NCI-H1436 (cell line): Measurements from ENCODE around the gene SH3BP5.
A peak's percentile ranks its signal among the peaks of the same experiment; 100 is the strongest.

Source experiments
- DNase-seq: peaks from one replicate; lab custom pipeline; 2025; lab: John Stamatoyannopoulos, UW

Gene SH3BP5

GRCh38 chr3:15276028-15276724 is 56.2 kb downstream of the SH3BP5 start:
- no peak for DNase-seq

DNA sequence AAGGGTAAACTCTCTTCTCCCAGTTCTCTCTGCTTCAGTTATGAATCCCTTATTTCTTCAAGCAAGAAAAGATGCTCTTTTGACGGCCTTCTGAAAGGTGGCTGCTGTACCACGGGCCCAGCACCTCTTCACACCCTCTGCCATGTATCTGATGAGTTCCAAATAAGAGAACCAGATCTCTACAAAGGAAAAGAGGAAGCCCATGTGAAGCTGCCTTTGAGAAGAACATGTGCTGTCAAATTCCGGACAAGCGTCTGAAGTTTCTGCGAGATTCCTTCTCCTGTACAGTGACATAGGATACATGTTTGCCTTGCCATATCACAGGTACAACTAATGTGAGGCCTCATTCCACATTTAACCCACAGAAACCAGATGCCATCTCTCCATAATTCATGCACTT is 59.2 kb downstream of the SH3BP5 start:
- no peak for DNase-seq

DNA sequence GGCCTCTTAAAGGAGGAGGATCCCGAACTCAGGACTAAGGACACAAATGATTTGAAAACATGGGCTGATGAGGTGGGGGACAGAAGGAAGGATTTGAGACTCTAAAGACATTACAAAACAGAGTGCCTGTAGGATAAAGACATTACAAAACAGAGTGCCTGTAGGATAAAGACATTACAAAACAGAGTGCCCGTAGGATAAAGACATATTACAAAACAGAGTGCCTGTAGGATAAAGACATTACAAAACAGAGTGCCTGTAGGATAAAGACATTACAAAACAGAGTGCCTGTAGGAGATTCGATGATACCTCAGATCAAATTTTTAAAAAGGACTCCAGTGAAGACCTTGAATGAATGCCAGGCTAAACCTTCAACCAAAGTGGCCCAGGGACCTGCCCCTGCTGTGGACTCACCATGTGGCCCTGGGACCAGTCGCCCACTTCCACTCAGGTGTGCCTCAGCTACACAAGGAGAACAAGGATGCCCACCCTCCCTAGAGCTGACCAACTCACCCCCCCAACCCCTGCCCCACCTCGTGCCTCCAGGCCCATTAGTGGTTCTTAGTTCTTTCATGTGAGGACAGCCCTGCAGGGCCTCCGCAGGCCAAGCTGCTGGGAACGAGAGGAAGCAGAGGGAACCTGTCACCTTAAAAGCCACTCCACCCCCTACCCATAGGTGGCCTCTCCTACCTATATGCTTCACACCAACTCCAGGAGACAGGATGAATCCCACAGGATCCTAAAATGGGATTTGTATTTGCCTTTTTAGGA is 59.8 kb downstream of the SH3BP5 start:
- no peak for DNase-seq

GRCh38 chr3:15271785-15272381 is 60.5 kb downstream of the SH3BP5 start:
- no peak for DNase-seq

DNA sequence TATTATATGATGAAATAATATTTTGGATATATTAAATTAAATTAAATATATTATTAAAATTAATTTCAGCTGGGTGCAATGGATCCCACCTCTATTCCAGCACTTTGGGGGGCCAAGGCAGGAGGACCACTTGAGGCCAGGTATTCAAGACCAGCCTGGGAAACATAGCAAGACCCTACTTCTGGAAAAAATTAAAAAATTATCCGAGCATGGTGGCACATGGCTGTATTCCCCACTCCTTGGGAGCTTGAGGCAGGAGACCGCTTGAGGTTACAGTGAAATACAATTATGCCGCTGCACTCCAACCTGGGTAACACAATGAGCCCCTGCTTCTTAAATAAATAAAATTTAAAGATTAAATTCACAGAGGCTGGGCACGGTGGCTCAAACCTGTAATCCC is 61.4 kb downstream of the SH3BP5 start:
- no peak for DNase-seq

GRCh38 chr3:15269091-15269989 is 63.0 kb downstream of the SH3BP5 start:
- peak; percentile 17 for DNase-seq

- DNase-seq = peak; percentile 60
Measured at GRCh38 chr3:15268033-15268631, 64.3 kb downstream of the SH3BP5 start.

DNA sequence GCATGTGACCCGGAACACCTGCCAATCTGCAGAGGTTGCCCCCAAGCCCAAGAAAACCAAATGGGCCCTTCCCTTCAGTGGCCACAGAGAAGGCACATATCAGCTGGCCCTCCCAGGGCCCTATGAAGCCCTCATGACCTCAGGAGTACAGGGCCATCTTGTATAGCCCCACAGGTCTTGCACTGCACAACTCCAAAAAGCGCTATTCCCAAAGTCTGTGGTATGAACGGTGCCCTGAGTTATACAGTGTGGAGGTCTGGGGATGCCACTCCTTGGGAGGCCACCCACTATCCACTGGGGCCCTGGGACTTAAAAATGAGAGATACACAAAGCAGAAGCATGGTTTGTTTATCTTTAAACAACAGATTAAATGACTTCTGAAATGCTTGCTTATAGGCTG is 64.9 kb downstream of the SH3BP5 start:
- no peak for DNase-seq

DNA sequence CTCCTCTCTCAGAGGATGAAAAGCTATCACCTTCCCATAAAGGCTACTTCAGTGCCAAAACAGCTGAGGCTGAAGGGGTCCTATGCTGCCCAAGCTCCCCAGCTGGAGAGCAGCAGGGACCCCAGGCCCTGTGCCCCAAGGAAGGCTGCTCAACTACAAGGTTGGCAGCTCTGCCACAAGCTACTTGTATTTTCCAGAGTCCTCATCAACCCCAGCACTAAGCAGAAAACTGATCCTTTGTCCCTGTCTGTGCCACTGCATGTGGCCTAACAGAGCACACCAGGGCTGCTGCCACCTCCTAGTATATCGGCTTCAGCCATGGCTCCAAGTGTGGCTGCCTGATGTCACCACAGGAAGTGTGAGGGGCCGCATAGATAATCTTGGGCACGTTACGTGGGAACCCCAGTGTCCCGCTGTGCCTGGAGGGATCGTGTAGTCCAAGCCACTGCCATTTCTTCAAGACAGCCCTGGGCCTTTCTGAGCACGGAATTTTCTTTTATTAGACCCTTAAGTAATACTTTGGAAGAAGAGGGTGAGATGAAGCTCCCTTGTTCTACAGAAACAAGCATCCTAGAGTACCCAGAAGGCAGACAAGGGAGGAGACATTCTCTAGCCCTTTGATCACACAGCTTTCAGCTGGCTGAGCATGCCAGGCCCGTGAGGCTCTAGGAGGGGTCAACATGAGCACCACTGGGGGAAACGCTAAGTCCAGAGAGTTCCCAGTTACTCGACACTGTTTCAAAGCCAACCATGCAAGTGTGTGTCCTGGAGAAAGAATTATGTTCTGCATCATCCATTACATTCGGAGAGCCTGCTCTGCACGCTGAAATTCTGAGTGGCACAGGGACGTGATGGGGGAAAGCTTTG is 65.6 kb downstream of the SH3BP5 start:
- no peak for DNase-seq

DNA sequence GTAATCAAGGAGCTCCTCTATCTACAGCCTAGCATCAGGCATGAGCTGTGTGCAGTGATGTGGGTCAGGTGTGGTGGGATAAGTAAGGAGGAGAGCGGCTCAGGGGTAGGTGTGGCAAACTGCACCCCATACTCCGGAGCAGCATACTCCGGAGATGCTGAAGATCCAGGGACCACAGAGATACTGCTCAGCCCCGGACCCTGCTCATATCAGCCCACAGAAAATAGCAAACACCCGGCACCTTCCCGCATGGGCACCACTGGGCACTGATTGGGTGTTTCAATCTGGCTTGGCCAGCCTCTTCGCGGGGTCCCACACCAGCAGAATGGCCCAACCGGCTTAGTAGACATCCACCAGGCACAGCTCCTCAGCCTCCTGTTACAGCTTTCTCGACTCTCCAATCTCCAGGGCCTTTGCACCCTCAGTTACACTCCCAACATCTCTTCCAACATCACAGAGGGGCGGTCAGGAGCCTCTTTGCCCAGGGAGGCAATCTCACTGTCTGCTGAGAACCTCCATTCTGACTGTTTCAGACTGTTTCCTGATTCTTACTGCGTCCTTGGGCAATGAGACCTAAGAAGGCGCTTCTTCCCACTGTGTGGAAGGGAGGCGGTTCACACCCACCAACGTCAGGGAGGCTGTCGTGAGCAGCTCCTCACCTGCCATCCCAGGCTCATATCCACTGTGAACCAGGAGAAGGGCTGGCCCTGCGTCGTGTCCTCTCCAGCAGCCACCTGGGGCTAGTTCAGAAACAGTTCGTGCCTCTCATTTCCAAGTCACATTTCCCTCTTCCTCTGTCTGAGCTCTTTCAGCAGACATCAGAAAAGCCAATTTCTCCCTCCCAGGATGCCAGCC is 66.5 kb downstream of the SH3BP5 start:
- DNase-seq = no peak

DNA sequence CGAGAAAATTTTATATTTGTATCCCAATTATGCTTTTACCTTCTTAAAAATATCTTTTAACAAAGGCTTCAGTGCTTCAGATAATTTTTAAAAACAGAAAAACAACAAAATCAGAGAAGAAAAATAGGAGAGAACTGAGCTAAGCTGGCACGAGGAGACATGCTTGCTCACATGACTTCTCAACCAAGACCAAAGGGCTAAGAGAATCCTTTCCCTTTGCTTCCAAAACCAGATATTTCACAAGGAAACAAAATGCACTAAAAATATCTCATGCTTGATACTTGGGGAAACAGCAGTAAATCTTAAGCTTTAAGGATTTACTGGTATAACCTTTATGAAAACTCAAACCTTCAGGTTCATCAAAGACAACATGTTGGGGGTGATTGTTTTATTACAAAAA is 67.9 kb downstream of the SH3BP5 start:
- DNase-seq = no peak

DNA sequence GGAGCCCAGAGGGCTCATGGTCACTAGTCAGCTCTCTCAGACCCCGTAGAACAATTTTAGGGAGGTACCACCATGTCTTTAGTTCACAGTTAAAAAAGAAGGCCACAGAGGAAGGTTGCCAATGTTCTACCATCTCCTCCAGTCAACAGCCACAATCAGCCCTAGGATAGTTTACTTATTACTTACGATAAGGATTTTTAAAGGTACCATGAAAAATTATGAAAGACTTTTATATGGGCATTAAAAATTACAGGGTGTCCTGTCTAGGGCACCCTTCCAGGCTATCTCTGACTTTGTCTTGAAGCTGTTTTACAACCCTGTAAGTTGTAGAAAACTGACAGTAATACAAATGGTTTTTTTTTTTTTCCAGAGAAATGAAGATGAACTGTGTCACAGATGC is 68.5 kb downstream of the SH3BP5 start:
- no peak for DNase-seq

DNA sequence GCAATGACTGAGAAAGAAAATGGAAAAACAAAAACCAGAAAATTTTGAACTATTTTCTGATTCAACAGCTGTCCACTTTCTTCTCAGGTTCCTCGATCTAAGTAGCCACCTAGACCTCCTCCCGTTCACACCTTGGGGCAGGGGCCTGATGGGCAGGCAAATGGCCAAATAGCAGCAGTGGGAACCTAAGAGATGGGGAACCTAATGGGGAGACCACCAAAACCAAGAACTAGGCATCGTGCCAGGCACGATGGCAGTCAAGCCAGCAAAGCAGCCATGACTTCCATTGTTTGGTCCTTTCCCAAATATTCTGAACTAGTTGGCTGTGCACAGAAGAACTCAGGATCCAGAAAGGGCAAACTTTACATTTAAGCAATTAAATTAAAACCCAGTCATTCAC is 69.3 kb downstream of the SH3BP5 start:
- DNase-seq = no peak

- no peak for DNase-seq
Measured at GRCh38 chr3:15262021-15262420, 70.4 kb downstream of the SH3BP5 start.

DNA sequence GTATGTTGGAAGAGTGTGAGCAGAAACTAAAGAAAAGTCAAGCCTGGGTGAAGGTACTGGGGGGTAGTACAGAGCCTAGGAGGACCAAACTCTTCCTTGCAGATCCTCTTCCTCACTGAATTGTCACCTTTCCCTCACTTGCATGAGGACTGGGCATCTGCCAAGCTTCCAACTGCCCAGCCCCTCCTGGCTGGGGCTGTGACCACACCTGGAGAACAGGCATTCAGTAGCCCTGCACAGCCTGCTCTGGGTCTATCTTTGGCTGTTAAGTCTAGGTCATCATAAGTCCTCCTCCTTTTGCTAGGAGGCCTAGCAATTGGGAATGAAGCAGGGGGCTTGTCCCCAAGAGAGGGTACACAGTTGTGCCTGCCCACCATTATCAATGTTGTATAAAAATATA is 71.1 kb downstream of the SH3BP5 start:
- no peak for DNase-seq

DNA sequence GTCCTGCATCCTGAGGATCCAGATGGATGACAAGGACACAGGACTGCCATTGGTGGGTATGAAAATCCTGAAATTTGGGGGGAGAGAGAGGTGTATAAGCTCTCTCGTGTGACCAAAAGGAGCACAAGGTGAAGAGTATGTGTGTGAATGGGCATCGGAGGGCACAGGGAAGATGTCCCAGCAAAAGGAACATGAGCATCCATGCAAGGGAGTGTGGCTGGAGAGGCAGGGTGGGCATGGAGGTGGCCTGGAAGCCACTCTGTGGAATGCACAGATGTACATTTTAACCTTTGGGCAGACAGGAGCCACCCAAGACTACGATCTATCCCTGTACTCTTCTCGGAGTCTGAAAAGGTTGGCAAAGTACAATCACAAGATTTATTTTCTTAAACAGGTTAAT is 71.9 kb downstream of the SH3BP5 start:
- DNase-seq = no peak

GRCh38 chr3:15258720-15259119 is 73.7 kb downstream of the SH3BP5 start:
- DNase-seq = no peak

DNA sequence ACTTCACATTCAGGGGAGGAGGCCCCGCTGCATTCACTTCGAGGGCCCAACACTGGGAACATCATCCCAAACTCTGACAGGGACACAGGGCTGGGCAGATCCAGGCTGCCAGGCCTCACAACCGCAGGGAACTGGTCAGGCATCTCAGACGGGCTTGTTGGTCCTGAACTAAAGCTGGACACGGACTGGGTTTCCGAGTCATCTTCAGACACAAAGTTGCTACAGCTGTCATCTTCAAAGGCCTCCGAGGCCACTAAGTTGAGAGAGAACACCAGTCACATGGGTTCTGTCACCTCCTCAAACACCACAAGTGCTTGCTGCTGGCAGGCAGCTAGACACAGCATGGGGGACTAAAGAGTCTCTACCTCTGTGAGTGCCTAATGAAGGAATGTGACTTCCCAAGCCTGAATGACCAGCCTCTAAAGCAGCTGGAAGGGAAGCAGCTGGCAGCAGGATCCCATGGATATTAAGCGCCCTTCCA is 75.5 kb downstream of the SH3BP5 start:
- no peak for DNase-seq

- no peak for DNase-seq
Measured at GRCh38 chr3:15255215-15255614, 77.2 kb downstream of the SH3BP5 start.
